ENCODE data around the gene NUCB1. TPM values are rescaled to one million over a fixed set of nuclear protein-coding genes. Genes with fewer than 3 reads are reported as not detected.

The NUCB1 gene
- total RNA-seq, 1 experiment from 2014 or later = 102 TPM

- in situ Hi-C loops (cut with HindIII; ENCODE audit: low pct_unique_long_range_greater_than_20kb, low sequenced_read_pairs) = no loop called here
- no peak overlapping the region for H3K27ac ChIP-seq (ENCODE audit: low read length)
- intact Hi-C loops (cut with micrococcal nuclease; ENCODE audit: unreplicated experiment) = loop anchor here (10.0 kb wide), 1 partner anchor 186 kb away; no protein-coding TSS in a partner anchor
- H3K36me3 ChIP-seq (ENCODE audit: control insufficient read depth, insufficient read depth, low read length) = peaks cover 2% of the 10 kb centered on the region
- TF ChIP-seq TCF7L2 (IDR thresholded peaks at IDR 0.05; ENCODE audit: low read depth, low read length) (no peak), REST (IDR thresholded peaks at IDR 0.05; ENCODE audit: insufficient read depth in 1 of 2, low read depth in 2 of 2, low read length in 1 of 2) (no peak), SIN3A (IDR thresholded peaks at IDR 0.05; ENCODE audit: borderline replicate concordance, insufficient read depth, low read depth, low read length) (no peak), POLR2AphosphoS5 (IDR thresholded peaks at IDR 0.05; ENCODE audit: low read depth, low read length) (no peak), CTCF (IDR thresholded peaks at IDR 0.05) (peak; percentile 91)
- ATAC-seq (peak; percentile 86), DNase-seq (ENCODE audit: low read depth, low spot score) (no peak)
- peak overlapping the region; percentile 14 to 45 for H3K4me3 ChIP-seq (ENCODE audit: low read depth in 2 of 2, low read length in 2 of 2)
- peaks cover 13% of the 10 kb centered on the region; the same call in 1 of the 2 replicates for H3K4me1 ChIP-seq (ENCODE audit: control insufficient read depth, insufficient read depth, low read length)
- ChIA-PET CTCF (interaction anchor here (0.5 to 1.4 kb wide), 14 partner anchors 9 to 255 kb away, joined by 3 to 11 read pairs (median 5); partner anchors contain the start of genes DHDH, GYS1 and RUVBL2), POLR2A (interaction anchor here (0.5 kb wide), 1 partner anchor 10 kb away, joined by 3 read pairs; no protein-coding TSS in a partner anchor)
- no peaks in the 10 kb centered on the region for H3K27me3 ChIP-seq (ENCODE audit: control insufficient read depth, insufficient read depth, low read length)
- BruUV-seq (replicated peaks) = no TSS peak
- H3K9me3 ChIP-seq (ENCODE audit: control insufficient read depth, insufficient read depth, low read depth, low read length) = no peaks in the 10 kb centered on the region
These were observed 70.8 kb downstream of the NUCB1 start for GRCh38 chr19:48970923-48971395.

Other genes with a start within 250 kb of the NUCB1 start
- gene NTN5, start 227.3 kb upstream of the NUCB1 start, total RNA-seq (2021; ENCODE audit: unreplicated experiment) = 0.23 TPM
- gene FUT2, start 204.3 kb upstream of the NUCB1 start, total RNA-seq (2021; ENCODE audit: unreplicated experiment) = 0.08 TPM
- 3.3 TPM for gene MAMSTR, start 180.6 kb upstream of the NUCB1 start, total RNA-seq (2021; ENCODE audit: unreplicated experiment)
- gene RASIP1, start 159.7 kb upstream of the NUCB1 start, total RNA-seq (2021; ENCODE audit: unreplicated experiment) = 0.41 TPM
- gene IZUMO1, start 153.4 kb upstream of the NUCB1 start, total RNA-seq (2021; ENCODE audit: unreplicated experiment) = not detected
- gene FUT1, start 147.7 kb upstream of the NUCB1 start, total RNA-seq (2021; ENCODE audit: unreplicated experiment) = 0.13 TPM
- not detected for gene FGF21, start 144.8 kb upstream of the NUCB1 start, total RNA-seq (2021; ENCODE audit: unreplicated experiment)
- gene BCAT2, start 89.3 kb upstream of the NUCB1 start, total RNA-seq (2021; ENCODE audit: unreplicated experiment) = 34.6 TPM
- 20.8 TPM for gene HSD17B14, start 63.8 kb upstream of the NUCB1 start, total RNA-seq (2021; ENCODE audit: unreplicated experiment)
- gene PLEKHA4, start 31.7 kb upstream of the NUCB1 start, total RNA-seq (2021; ENCODE audit: unreplicated experiment) = 4.2 TPM
- 27.1 TPM for gene PPP1R15A, start 27.9 kb upstream of the NUCB1 start, total RNA-seq (2021; ENCODE audit: unreplicated experiment)
- gene TULP2, start 1.6 kb upstream of the NUCB1 start, total RNA-seq (2021; ENCODE audit: unreplicated experiment) = 0.15 TPM
- 0.85 TPM for gene DHDH, start 33.4 kb downstream of the NUCB1 start, total RNA-seq (2021; ENCODE audit: unreplicated experiment)
- gene BAX, start 54.6 kb downstream of the NUCB1 start, total RNA-seq (2021; ENCODE audit: unreplicated experiment) = 100 TPM
- 1,332 TPM for gene FTL, start 65.0 kb downstream of the NUCB1 start, total RNA-seq (2021; ENCODE audit: unreplicated experiment)
- 20.2 TPM for gene GYS1, start 93.0 kb downstream of the NUCB1 start, total RNA-seq (2021; ENCODE audit: unreplicated experiment)
- gene RUVBL2, start 93.6 kb downstream of the NUCB1 start, total RNA-seq (2021; ENCODE audit: unreplicated experiment) = 170 TPM
- 0.39 TPM for gene LHB, start 116.8 kb downstream of the NUCB1 start, total RNA-seq (2021; ENCODE audit: unreplicated experiment)
- not detected for gene CGB3, start 124.0 kb downstream of the NUCB1 start, total RNA-seq (2021; ENCODE audit: unreplicated experiment)
- gene CGB2, start 131.6 kb downstream of the NUCB1 start, total RNA-seq (2021; ENCODE audit: unreplicated experiment) = not detected
- not detected for gene CGB1, start 136.6 kb downstream of the NUCB1 start, total RNA-seq (2021; ENCODE audit: unreplicated experiment)
- gene CGB5, start 143.5 kb downstream of the NUCB1 start, total RNA-seq (2021; ENCODE audit: unreplicated experiment) = not detected
- gene CGB8, start 148.8 kb downstream of the NUCB1 start, total RNA-seq (2021; ENCODE audit: unreplicated experiment) = not detected
- 0.95 TPM for gene CGB7, start 157.4 kb downstream of the NUCB1 start, total RNA-seq (2021; ENCODE audit: unreplicated experiment)
- 0.39 TPM for gene NTF4, start 164.5 kb downstream of the NUCB1 start, total RNA-seq (2021; ENCODE audit: unreplicated experiment)
- 0.03 TPM for gene KCNA7, start 172.4 kb downstream of the NUCB1 start, total RNA-seq (2021; ENCODE audit: unreplicated experiment)
- 180 TPM for gene SNRNP70, start 185.1 kb downstream of the NUCB1 start, total RNA-seq (2021; ENCODE audit: unreplicated experiment)
- 6.4 TPM for gene LIN7B, start 214.1 kb downstream of the NUCB1 start, total RNA-seq (2021; ENCODE audit: unreplicated experiment)
- 1.4 TPM for gene C19orf73, start 218.8 kb downstream of the NUCB1 start, total RNA-seq (2021; ENCODE audit: unreplicated experiment)
- 21.7 TPM for gene PPFIA3, start 219.2 kb downstream of the NUCB1 start, total RNA-seq (2021; ENCODE audit: unreplicated experiment)

Data from Panc1 (cell line).